K562 (cell line): ENCODE measurements around the gene TRIO. TPM values are rescaled to one million over a fixed set of nuclear protein-coding genes. Genes with fewer than 3 reads are reported as not detected.

Experiments used
- ATF1 ChIP-seq, 2 experiments: fragments of 450-650 bp in 1 of 2; IDR thresholded peaks; 2 replicates each; pipeline ENCODE4 v1.6.1; 2016; ENCODE audit warnings: missing compliant biosample characterization in 1 of 2, missing genetic modification characterization in 1 of 2
- ATF7 ChIP-seq: fragments of 450-650 bp; IDR thresholded peaks from 2 replicates; pipeline ENCODE4 v1.7.1; 2014; ENCODE audit warnings: mild to moderate bottlenecking, moderate library complexity
- EGR1 ChIP-seq: fragments of 450-650 bp; conservative IDR thresholded peaks from 2 replicates; pipeline ENCODE4 v1.6.1; 2017; ENCODE audit warnings: mild to moderate bottlenecking
- EP300 ChIP-seq: IDR thresholded peaks from 2 replicates; pipeline ENCODE4 v1.6.1; 2012; ENCODE audit warnings: low read length, improper control_type of control experiment
- ESRRA ChIP-seq: fragments of 450-650 bp; IDR thresholded peaks from 2 replicates; pipeline ENCODE4 v1.6.1; 2014; ENCODE audit warnings: low read depth, mild to moderate bottlenecking, moderate library complexity, borderline replicate concordance
- FOXK1 ChIP-seq: sonication (generic); formaldehyde crosslinking; IDR thresholded peaks from 2 replicates; pipeline ENCODE4 v1.8.0; 2022; ENCODE audit warnings: missing genetic modification reagents, mild to moderate bottlenecking, borderline replicate concordance
- MBD2 ChIP-seq: sonication (generic); IDR thresholded peaks from 2 replicates; pipeline ENCODE4 v1.6.1; 2016; ENCODE audit warnings: low read depth, borderline replicate concordance
- MECOM ChIP-seq: fragments of 250-450 bp; sonication (Bioruptor Pico); IDR thresholded peaks from 2 replicates; pipeline ENCODE4 v1.8.0; 2022; ENCODE audit warnings: inconsistent platforms
- MTA2 ChIP-seq: fragments of 450-650 bp; IDR thresholded peaks from 2 replicates; pipeline ENCODE4 v1.6.1; 2016; ENCODE audit warnings: low read depth
- MYBL2 ChIP-seq, 2 experiments: fragments of 450-650 bp in 1 of 2; sonication (generic) in 1 of 2; formaldehyde crosslinking in 1 of 2; IDR thresholded peaks; 2 replicates each; pipeline versions ENCODE4 v1.6.1 to v1.8.1; 2017 to 2022; ENCODE audit warnings: borderline replicate concordance in 1 of 2, inconsistent platforms in 1 of 2, low read depth in 1 of 2, mild to moderate bottlenecking in 1 of 2, missing genetic modification reagents in 1 of 2, moderate library complexity in 1 of 2
- NCOR1 ChIP-seq: fragments of 450-650 bp; IDR thresholded peaks from 2 replicates; pipeline ENCODE4 v1.6.1; 2016; ENCODE audit warnings: mild to moderate bottlenecking, moderate library complexity
- NRF1 ChIP-seq, 2 experiments: fragments of 450-650 bp; IDR thresholded peaks in 1 of 2; conservative IDR thresholded peaks in 1 of 2; 2 replicates each; pipeline ENCODE4 v1.6.1; 2014; ENCODE audit warnings: mild to moderate bottlenecking in 2 of 2
- POLR2AphosphoS5 ChIP-seq: IDR thresholded peaks from 2 replicates; pipeline ENCODE4 v1.6.1; 2011; ENCODE audit warnings: mild to moderate bottlenecking, low read depth, low read length, moderate library complexity; ENCODE audit not compliant: control insufficient read depth, insufficient read depth
- PRMT5 ChIP-seq: sonication (generic); formaldehyde crosslinking; IDR thresholded peaks from 2 replicates; pipeline ENCODE4 v1.5.0; 2020; ENCODE audit warnings: missing genetic modification reagents
- STAT5A ChIP-seq: IDR thresholded peaks from 2 replicates; pipeline ENCODE4 v1.6.1; 2012; ENCODE audit warnings: low read length, inconsistent platforms, borderline replicate concordance
- TEAD2 ChIP-seq: fragments of 450-650 bp; IDR thresholded peaks from 2 replicates; pipeline ENCODE4 v1.6.1; 2016; ENCODE audit warnings: missing genetic modification characterization, control low read depth, missing compliant biosample characterization
- TRIM24 ChIP-seq, 2 experiments: fragments of 450-650 bp; IDR thresholded peaks; 2 replicates each; pipeline ENCODE4 v1.6.1; 2016
- ZNF263 ChIP-seq: sonication (generic); formaldehyde crosslinking; IDR thresholded peaks from 2 replicates; pipeline ENCODE4 v1.8.0; 2022; ENCODE audit warnings: mild to moderate bottlenecking, missing genetic modification reagents, borderline replicate concordance
- ZNF316 ChIP-seq: fragments of 450-650 bp; IDR thresholded peaks from 2 replicates; pipeline ENCODE4 v1.6.1; 2016
- ZNF717 ChIP-seq: fragments of 250-450 bp; sonication (Bioruptor Pico); IDR thresholded peaks from 2 replicates; pipeline ENCODE4 v1.5.0; 2021
- polyA plus RNA-seq, 8 experiments: library from polyadenylated mRNA; depleted of rRNA in 4 of 8; stranded (reverse) in 5 of 8; unstranded in 3 of 8; fragments of >200 nt; fragmentation: Nextera tagmentation in 2 of 8; fragmentation: Illumina TruSeq in 1 of 8; extraction: Ambion mirVana in 2 of 8; extraction: Trizol in 1 of 8; gene quantifications; 2 replicates each; pipeline versions ENCODE4 v1.2.1 to v1.2.3, GENCODE V29; 2011 to 2014; ENCODE audit warnings: inconsistent platforms in 1 of 8, missing spikeins in 1 of 8
- total RNA-seq, 7 experiments: library from RNA; depleted of rRNA in 6 of 7; stranded (reverse); fragments of >200 nt in 6 of 7; fragmentation: Illumina TruSeq in 2 of 7; extraction: Trizol in 2 of 7; gene quantifications; 2 replicates each; pipeline versions ENCODE4 v1.2.1 to v1.2.3, GENCODE V29; 2011 to 2021; ENCODE audit warnings: low replicate concordance in 1 of 7
- TF ChIP-seq, protein P1 (sequence below): fragments of 450-650 bp; IDR thresholded peaks from 2 replicates; pipeline ENCODE4 v1.6.1; 2018; ENCODE audit not compliant: partially characterized antibody
- TF ChIP-seq, protein P2 (sequence below): sonication (generic); formaldehyde crosslinking; IDR thresholded peaks from 2 replicates; pipeline ENCODE4 v1.9.0; 2022; ENCODE audit warnings: mild to moderate bottlenecking, missing genetic modification reagents
- TF ChIP-seq, protein P3 (sequence below): fragments of 450-650 bp; conservative IDR thresholded peaks from 2 replicates; pipeline ENCODE4 v1.6.1; 2016; ENCODE audit warnings: missing genetic modification characterization, low read depth, mild to moderate bottlenecking, control low read depth, missing compliant biosample characterization

The TRIO gene
- total and polyA plus RNA-seq, 9 of the 15 experiments (the other 6 are each of a cell fraction or from before 2014, with no cell fraction given) = 0.24 to 5.0 (median 1.1) TPM

DNA sequence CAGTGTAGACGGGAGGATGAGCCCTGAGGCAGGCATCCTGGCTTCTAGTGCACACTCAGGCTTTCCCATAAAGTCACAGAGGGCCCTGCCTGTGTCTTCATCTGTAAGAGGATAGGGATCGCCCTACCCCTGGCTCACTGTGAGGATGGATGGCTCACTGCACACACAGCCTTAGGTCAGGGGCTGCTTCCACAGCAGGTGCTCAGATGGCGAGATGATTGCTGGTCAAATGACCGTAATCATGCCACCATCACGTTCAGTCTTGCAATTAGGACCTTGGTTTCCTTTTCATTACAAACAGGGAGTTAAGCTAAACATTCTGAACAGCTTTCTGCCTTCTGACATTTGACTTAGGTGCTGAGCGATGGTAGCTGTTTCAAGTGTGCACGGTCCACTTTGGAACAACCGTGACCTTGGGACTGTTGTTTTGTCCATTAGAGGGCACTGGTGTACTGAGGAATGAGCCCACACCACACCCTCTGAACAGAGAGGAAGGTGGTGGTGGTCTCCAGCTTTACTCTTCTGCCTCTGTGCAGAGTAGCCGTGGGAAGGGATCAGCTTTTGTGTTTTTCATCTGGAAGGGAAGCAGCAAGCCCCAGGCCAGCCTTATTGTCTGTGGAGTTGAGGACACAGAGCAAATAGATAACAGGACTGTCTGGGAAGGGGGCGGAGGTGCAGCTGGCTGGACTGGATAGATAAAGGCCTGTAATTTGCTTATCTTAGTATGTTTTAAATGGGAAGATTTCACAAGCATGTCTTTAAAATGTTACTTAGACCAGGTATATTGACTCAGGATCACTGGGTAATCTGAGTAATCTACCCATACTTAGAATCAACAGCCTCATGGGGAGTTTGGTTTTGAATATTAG, 183.1 kb downstream of the TRIO start (continued):
- TF ChIP-seq EGR1 (peak; percentile 83), FOXK1 (CRISPR knock-in tag) (no peak), NRF1 (conservative IDR thresholded peaks at IDR 0.05 in 1 of 2, IDR thresholded peaks at IDR 0.05 in 1 of 2) (peak in 1 of 2 experiments; percentile 12; a peak in 1 of 4 replicates), TEAD2 (no peak), MYBL2 (IDR thresholded peaks at IDR 0.05; ENCODE audit: low read depth) (no peak), MYBL2 (CRISPR knock-in tag; IDR thresholded peaks at IDR 0.05; ENCODE audit: borderline replicate concordance) (no peak), ZNF717 (CRISPR knock-in tag) (no peak), MTA2 (peak; percentile 80), PRMT5 (CRISPR knock-in tag) (no peak), NCOR1 (peak; percentile 90), ATF1 (CRISPR knock-in tag; IDR thresholded peaks at IDR 0.05) (no peak), ATF1 (tag; IDR thresholded peaks at IDR 0.05) (peak; percentile 30; the same call in 1 of the 2 replicates), EP300 (peak; percentile 85), MECOM (peak; percentile 56; the same call in 1 of the 2 replicates), TRIM24 (IDR thresholded peaks at IDR 0.05) (peak; percentile 68 to 82), MBD2 (peak; percentile 57; the same call in 1 of the 2 replicates), POLR2AphosphoS5 (peak; percentile 73), ZNF316 (no peak), ESRRA (peak; percentile 71), ATF7 (0 out of 2 replicates have a peak, but pooled peaks have one; percentile 12), STAT5A (peak; percentile 71; the same call in 1 of the 2 replicates), ZNF263 (CRISPR knock-in tag) (peak; percentile 14; the same call in 1 of the 2 replicates)
- TF ChIP-seq, protein P1, sequence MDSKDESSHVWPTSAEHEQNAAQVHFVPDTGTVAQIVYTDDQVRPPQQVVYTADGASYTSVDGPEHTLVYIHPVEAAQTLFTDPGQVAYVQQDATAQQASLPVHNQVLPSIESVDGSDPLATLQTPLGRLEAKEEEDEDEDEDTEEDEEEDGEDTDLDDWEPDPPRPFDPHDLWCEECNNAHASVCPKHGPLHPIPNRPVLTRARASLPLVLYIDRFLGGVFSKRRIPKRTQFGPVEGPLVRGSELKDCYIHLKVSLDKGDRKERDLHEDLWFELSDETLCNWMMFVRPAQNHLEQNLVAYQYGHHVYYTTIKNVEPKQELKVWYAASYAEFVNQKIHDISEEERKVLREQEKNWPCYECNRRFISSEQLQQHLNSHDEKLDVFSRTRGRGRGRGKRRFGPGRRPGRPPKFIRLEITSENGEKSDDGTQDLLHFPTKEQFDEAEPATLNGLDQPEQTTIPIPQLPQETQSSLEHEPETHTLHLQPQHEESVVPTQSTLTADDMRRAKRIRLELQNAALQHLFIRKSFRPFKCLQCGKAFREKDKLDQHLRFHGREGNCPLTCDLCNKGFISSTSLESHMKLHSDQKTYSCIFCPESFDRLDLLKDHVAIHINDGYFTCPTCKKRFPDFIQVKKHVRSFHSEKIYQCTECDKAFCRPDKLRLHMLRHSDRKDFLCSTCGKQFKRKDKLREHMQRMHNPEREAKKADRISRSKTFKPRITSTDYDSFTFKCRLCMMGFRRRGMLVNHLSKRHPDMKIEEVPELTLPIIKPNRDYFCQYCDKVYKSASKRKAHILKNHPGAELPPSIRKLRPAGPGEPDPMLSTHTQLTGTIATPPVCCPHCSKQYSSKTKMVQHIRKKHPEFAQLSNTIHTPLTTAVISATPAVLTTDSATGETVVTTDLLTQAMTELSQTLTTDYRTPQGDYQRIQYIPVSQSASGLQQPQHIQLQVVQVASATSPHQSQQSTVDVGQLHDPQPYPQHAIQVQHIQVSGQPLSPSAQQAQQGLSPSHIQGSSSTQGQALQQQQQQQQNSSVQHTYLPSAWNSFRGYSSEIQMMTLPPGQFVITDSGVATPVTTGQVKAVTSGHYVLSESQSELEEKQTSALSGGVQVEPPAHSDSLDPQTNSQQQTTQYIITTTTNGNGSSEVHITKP = peak; percentile 91
- TF ChIP-seq, protein P2, sequence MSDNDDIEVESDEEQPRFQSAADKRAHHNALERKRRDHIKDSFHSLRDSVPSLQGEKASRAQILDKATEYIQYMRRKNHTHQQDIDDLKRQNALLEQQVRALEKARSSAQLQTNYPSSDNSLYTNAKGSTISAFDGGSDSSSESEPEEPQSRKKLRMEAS (CRISPR knock-in tag) = no peak
- TF ChIP-seq, protein P3, sequence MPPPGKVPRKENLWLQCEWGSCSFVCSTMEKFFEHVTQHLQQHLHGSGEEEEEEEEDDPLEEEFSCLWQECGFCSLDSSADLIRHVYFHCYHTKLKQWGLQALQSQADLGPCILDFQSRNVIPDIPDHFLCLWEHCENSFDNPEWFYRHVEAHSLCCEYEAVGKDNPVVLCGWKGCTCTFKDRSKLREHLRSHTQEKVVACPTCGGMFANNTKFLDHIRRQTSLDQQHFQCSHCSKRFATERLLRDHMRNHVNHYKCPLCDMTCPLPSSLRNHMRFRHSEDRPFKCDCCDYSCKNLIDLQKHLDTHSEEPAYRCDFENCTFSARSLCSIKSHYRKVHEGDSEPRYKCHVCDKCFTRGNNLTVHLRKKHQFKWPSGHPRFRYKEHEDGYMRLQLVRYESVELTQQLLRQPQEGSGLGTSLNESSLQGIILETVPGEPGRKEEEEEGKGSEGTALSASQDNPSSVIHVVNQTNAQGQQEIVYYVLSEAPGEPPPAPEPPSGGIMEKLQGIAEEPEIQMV = 0 out of 2 replicates have a peak, but pooled peaks have one; percentile 20
